ENCODE results near the gene UQCRH.
A peak's percentile ranks its signal among the peaks of the same experiment; 100 is the strongest.
"Not testable (repeated sequence)": the region's sequence is repeated elsewhere in the genome, so short reads cannot be mapped to it uniquely, and the experiment has no call there.

Gene UQCRH

GRCh38 chr1:46319301-46319700, 15.8 kb downstream of the UQCRH start:
- H3K4me3 ChIP-seq (ENCODE audit: low read depth, low read length); H3K9me3 ChIP-seq (ENCODE audit: control insufficient read depth, insufficient read depth, low read depth, low read length); H3K4me1 ChIP-seq (ENCODE audit: control insufficient read depth, insufficient read depth, low read length); POLR2A ChIA-PET; H3K27ac ChIP-seq (ENCODE audit: extremely low read depth, low read depth, low read length): not testable (repeated sequence)
- peak; percentile 53; the same call in 1 of the 2 replicates for TF ChIP-seq ZNF600 (tag by site-specific recombination; IDR thresholded peaks at IDR 0.05)
- H3K36me3 ChIP-seq (ENCODE audit: control insufficient read depth in 2 of 2, insufficient read depth in 1 of 2, low read length in 2 of 2): peaks cover 18 to 30% of the 10 kb centered on the region in 2 experiments; a peak in 2 of 3 replicates
- CTCF ChIA-PET: interaction anchor here (0.7 kb wide), 1 partner anchor 14 kb away, joined by 3 read pairs; no protein-coding TSS in a partner anchor

GRCh38 chr1:46319960-46320914, 16.7 kb downstream of the UQCRH start:
- peaks cover 16 to 22% of the 10 kb centered on the region in 2 experiments; a peak in 2 of 3 replicates for H3K36me3 ChIP-seq (ENCODE audit: control insufficient read depth in 2 of 2, insufficient read depth in 1 of 2, low read length in 2 of 2)
- H3K9me3 ChIP-seq (ENCODE audit: control insufficient read depth, insufficient read depth, low read depth, low read length); H3K4me3 ChIP-seq (ENCODE audit: low read depth, low read length); POLR2A ChIA-PET; H3K27ac ChIP-seq (ENCODE audit: extremely low read depth, low read depth, low read length); H3K4me1 ChIP-seq (ENCODE audit: control insufficient read depth, insufficient read depth, low read length): not testable (repeated sequence)
- CTCF ChIA-PET: interaction anchor here (0.7 kb wide), 1 partner anchor 13 kb away, joined by 3 read pairs; no protein-coding TSS in a partner anchor

GRCh38 chr1:46322191-46322590, 18.7 kb downstream of the UQCRH start:
- H3K4me3 ChIP-seq (ENCODE audit: low read depth, low read length); H3K9me3 ChIP-seq (ENCODE audit: control insufficient read depth, insufficient read depth, low read depth, low read length); H3K36me3 ChIP-seq (ENCODE audit: control insufficient read depth in 2 of 2, insufficient read depth in 1 of 2, low read length in 2 of 2); POLR2A ChIA-PET; H3K4me1 ChIP-seq (ENCODE audit: control insufficient read depth, insufficient read depth, low read length); H3K27ac ChIP-seq (ENCODE audit: extremely low read depth, low read depth, low read length); CTCF ChIA-PET: not testable (repeated sequence)

- H3K27ac ChIP-seq (ENCODE audit: extremely low read depth, low read depth, low read length); H3K9me3 ChIP-seq (ENCODE audit: control insufficient read depth, insufficient read depth, low read depth, low read length); POLR2A ChIA-PET; H3K4me1 ChIP-seq (ENCODE audit: control insufficient read depth, insufficient read depth, low read length); H3K36me3 ChIP-seq (ENCODE audit: control insufficient read depth in 2 of 2, insufficient read depth in 1 of 2, low read length in 2 of 2); H3K4me3 ChIP-seq (ENCODE audit: low read depth, low read length): not testable (repeated sequence)
- CTCF ChIA-PET: interaction anchor here (0.7 to 2.9 kb wide), 4 partner anchors 15 to 1025 kb away, joined by 3 to 11 read pairs (median 5); partner anchors contain the start of gene NSUN4
Observed at GRCh38 chr1:46325285-46326076, 22.0 kb downstream of the UQCRH start.

- POLR2A ChIA-PET; H3K4me1 ChIP-seq (ENCODE audit: control insufficient read depth, insufficient read depth, low read length); H3K9me3 ChIP-seq (ENCODE audit: control insufficient read depth, insufficient read depth, low read depth, low read length): not testable (repeated sequence)
Observed at GRCh38 chr1:46328182-46328581, 24.7 kb downstream of the UQCRH start.

GRCh38 chr1:46329807-46330206, 26.3 kb downstream of the UQCRH start:
- H3K27ac ChIP-seq (ENCODE audit: extremely low read depth, low read depth, low read length); POLR2A ChIA-PET; H3K9me3 ChIP-seq (ENCODE audit: control insufficient read depth, insufficient read depth, low read depth, low read length); H3K4me1 ChIP-seq (ENCODE audit: control insufficient read depth, insufficient read depth, low read length); H3K36me3 ChIP-seq (ENCODE audit: control insufficient read depth in 2 of 2, insufficient read depth in 1 of 2, low read length in 2 of 2); H3K4me3 ChIP-seq (ENCODE audit: low read depth, low read length): not testable (repeated sequence)
- CTCF ChIA-PET: interaction anchor here (0.8 kb wide), 1 partner anchor 419 kb away, joined by 3 read pairs; no protein-coding TSS in a partner anchor

More at GRCh38 chr1:46328182-46328581, 24.7 kb downstream of the UQCRH start:
- H3K4me3 ChIP-seq (ENCODE audit: low read depth, low read length); H3K36me3 ChIP-seq (ENCODE audit: control insufficient read depth in 2 of 2, insufficient read depth in 1 of 2, low read length in 2 of 2); H3K27ac ChIP-seq (ENCODE audit: extremely low read depth, low read depth, low read length): not testable (repeated sequence)
- CTCF ChIA-PET: interaction anchor here (1.5 to 2.9 kb wide), 2 partner anchors 19 to 24 kb away, joined by 6 to 11 read pairs; partner anchors contain the start of gene UQCRH

- H3K4me3 ChIP-seq (ENCODE audit: low read depth, low read length); H3K36me3 ChIP-seq (ENCODE audit: control insufficient read depth in 2 of 2, insufficient read depth in 1 of 2, low read length in 2 of 2); H3K4me1 ChIP-seq (ENCODE audit: control insufficient read depth, insufficient read depth, low read length); POLR2A ChIA-PET; H3K27ac ChIP-seq (ENCODE audit: extremely low read depth, low read depth, low read length); H3K9me3 ChIP-seq (ENCODE audit: control insufficient read depth, insufficient read depth, low read depth, low read length): not testable (repeated sequence)
- TF ChIP-seq PRDM10 (tag by site-specific recombination; IDR thresholded peaks at IDR 0.05): peak; percentile 61
- CTCF ChIA-PET: interaction anchor here (0.7 kb wide), 1 partner anchor 11 kb away, joined by 3 read pairs; no protein-coding TSS in a partner anchor
Observed at GRCh38 chr1:46330381-46330780, 26.9 kb downstream of the UQCRH start.
